ENCODE data around the gene DEFB108B. TPM values are rescaled to one million over a fixed set of nuclear protein-coding genes. Genes with fewer than 3 reads are reported as not detected.
"Not testable (repeated sequence)": the region's sequence is repeated elsewhere in the genome, so short reads cannot be mapped to it uniquely, and the experiment has no call there.

DEFB108B gene, protein sequence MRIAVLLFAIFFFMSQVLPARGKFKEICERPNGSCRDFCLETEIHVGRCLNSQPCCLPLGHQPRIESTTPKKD
- not detected for total RNA-seq

DNA sequence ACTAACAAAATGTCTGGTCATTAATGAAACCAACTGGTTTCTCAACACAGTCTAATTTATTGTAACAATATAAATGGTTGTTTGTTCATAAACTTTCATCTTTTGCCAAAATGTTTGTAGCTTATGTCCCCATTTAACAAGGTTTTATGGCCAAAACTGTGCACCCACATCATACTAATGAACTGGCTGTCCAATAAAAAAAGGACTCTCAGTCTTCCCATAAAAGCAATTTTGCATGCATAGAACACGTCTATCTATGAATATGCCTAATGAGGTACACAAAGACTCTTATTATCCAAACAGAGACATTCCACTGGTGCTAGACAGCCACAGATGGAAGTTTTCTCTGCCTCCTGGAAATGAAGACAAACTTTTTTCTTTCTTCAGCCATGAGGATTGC lies at the start of gene DEFB108B:
DEFB108B (plus strand) TSS at position 390 of the 400 bp plus-strand sequence; CDS start at position 390, 0 bp downstream.
- 5% methylated on average over 1 of the region's 1 CpG for WGBS
- DNase-seq (ENCODE audit: low spot score); H3K27ac ChIP-seq; H3K4me3 ChIP-seq; intact Hi-C loops (cut with DNase I); H3K9me3 ChIP-seq; H3K36me3 ChIP-seq; H3K27me3 ChIP-seq (replicated peaks; ENCODE audit: insufficient read depth); H3K4me1 ChIP-seq (replicated peaks): not testable (repeated sequence)

DNA sequence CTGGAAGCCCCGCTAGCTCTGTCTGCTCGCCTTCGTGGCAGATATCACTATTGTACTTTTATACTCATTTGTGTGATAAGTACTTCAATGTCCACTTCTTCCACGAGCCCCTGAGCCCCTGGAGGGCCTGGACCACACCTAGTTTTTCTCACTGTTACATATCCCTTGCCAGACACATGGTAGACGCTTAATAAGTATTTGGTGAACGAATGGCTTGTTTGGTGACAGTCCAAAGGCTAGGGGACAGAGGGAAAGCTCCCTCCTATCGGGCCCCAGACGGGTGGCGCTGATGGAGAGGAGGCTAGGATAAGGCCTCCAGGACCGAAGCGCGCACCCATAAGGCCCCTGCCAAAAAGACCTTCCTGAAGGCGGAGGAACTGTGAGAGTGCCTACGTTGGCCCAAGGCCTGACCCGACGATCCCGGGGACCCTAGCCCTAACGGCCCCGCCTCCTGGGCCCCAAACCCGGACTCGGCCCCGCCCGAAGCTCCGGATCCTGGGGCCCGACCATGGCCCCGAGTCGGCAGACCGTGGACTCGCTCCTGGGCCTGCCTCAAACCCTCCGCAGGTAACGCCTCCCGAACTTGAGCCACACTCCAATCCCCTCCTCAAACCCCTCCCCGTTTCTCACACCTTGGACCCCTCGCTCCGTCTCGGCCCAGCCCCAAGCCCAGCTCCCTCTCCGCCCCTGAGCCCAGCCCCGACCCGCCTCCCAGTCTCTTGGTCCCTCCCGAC lies 46.7 kb upstream of the DEFB108B start:
- intact Hi-C loops (cut with DNase I) = not testable (repeated sequence)
- 2% methylated on average over 40 of the region's 40 CpGs for WGBS

DNA sequence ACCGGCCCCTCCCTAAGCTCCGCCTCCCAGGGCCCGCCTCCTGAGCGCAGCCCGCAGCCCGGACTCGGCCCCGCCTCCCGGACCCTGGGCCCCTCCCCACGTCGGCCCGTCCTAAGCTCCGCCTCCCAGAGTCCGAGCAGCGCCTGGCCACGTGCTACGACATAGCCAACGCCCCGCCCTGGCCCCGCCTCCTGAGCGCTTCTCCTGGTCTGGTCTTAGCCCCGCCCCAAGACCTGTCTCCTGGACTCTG lies 46.2 kb upstream of the DEFB108B start:
- H3K27me3 ChIP-seq (replicated peaks; ENCODE audit: insufficient read depth); H3K4me1 ChIP-seq (replicated peaks); H3K36me3 ChIP-seq; H3K9me3 ChIP-seq; intact Hi-C loops (cut with DNase I): not testable (repeated sequence)
- WGBS = 0% methylated on average over 22 of the region's 22 CpGs
- H3K4me3 ChIP-seq = peak overlapping the region; percentile 37 to 62
- DNase-seq (ENCODE audit: low spot score) = peak; percentile 100
- H3K27ac ChIP-seq = peak overlapping the region; percentile 92 to 95
- peak; percentile 39 for TF ChIP-seq POLR2AphosphoS5 (IDR thresholded peaks at IDR 0.05)

More for the DNA sequence above, 46.7 kb upstream of the DEFB108B start:
- H3K9me3 ChIP-seq; H3K36me3 ChIP-seq; H3K4me1 ChIP-seq (replicated peaks); H3K27me3 ChIP-seq (replicated peaks; ENCODE audit: insufficient read depth); DNase-seq (ENCODE audit: low spot score): not testable (repeated sequence)
- TF ChIP-seq POLR2A (IDR thresholded peaks at IDR 0.05) = peak; percentile 71
- H3K27ac ChIP-seq = peak overlapping the region; percentile 92 to 95
- peak overlapping the region; percentile 37 to 52 for H3K4me3 ChIP-seq

DNA sequence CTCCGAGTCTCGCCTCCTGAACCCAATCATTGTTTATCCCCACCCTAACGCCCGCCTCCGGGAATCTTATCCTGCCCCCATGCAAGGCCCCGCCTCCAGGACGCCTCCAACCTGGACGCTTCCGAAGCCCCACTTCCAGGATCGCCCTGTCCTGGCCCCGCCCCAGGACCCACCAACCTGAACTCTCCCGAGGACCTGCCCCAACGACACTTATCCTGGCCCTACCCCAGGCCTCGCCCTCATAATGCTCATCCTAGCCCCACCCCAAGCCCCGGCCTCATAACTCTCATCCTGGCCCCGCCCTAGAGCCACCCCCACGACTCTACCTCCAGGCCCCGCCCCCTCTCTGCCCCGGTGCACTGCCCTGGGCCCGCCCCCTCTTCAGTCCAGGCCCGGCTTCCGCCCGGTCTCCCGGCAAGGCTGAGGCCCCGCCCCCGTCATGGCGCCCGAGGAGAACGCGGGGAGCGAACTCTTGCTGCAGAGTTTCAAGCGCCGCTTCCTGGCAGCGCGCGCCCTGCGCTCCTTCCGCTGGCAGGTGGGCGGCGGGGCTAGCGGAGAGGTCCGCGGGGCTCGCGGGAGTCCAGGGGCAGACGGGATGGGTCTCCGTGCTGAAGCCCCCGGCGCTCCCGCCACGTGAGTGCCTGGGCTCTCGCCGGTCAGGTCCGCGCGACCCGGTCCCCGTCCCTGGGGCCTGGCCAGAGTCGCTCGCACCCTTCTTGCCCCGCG lies 45.7 kb upstream of the DEFB108B start:
- no peaks in the 10 kb centered on the region for H3K4me1 ChIP-seq (replicated peaks)
- H3K36me3 ChIP-seq = no peaks in the 10 kb centered on the region
- peak; percentile 95 for DNase-seq (ENCODE audit: low spot score)
- under 1% methylated on average over 27 of the region's 62 CpGs for WGBS
- TF ChIP-seq POLR2AphosphoS5 (IDR thresholded peaks at IDR 0.05) (no peak), POLR2A (IDR thresholded peaks at IDR 0.05) (no peak)
- TF ChIP-seq, protein P1, sequence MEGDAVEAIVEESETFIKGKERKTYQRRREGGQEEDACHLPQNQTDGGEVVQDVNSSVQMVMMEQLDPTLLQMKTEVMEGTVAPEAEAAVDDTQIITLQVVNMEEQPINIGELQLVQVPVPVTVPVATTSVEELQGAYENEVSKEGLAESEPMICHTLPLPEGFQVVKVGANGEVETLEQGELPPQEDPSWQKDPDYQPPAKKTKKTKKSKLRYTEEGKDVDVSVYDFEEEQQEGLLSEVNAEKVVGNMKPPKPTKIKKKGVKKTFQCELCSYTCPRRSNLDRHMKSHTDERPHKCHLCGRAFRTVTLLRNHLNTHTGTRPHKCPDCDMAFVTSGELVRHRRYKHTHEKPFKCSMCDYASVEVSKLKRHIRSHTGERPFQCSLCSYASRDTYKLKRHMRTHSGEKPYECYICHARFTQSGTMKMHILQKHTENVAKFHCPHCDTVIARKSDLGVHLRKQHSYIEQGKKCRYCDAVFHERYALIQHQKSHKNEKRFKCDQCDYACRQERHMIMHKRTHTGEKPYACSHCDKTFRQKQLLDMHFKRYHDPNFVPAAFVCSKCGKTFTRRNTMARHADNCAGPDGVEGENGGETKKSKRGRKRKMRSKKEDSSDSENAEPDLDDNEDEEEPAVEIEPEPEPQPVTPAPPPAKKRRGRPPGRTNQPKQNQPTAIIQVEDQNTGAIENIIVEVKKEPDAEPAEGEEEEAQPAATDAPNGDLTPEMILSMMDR (IDR thresholded peaks at IDR 0.05) = no peak
- no peaks in the 10 kb centered on the region for H3K27me3 ChIP-seq (replicated peaks; ENCODE audit: insufficient read depth)
- H3K27ac ChIP-seq = peak overlapping the region; percentile 22 to 92
- intact Hi-C loops (cut with DNase I) = no loop called here
- no peaks in the 10 kb centered on the region for H3K9me3 ChIP-seq
- H3K4me3 ChIP-seq = peak overlapping the region; percentile 38 to 62

DNA sequence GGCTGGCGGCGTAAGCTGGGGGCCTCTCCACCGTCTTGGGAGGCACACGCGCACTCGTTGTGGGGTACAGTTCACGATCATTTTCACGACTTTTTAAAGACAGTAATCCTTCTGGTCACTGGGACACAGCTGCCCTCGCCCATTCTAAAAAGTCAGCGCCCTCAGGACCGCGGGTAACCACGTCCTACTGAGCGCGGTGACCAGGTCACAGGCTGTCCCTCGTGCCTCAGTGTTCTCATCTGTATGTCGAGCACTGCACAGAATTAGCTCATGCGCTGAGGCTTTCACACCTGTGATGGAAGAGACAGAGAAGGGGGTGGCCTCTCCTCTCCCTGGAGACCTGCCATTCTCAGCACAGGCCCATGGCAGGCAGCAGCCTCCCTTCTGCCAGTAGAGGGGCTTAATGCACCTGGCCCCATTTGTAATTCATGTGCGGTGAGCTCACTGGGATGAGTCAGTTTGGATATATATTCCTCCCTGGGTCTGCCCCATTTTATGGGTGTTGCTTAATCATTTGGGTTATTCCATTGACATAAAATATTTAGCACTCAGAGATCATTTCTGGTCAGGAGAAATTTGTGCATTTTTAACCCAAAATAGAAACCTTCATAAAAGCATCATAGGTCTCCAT lies 45.1 kb upstream of the DEFB108B start:
- DNase-seq (ENCODE audit: low spot score); intact Hi-C loops (cut with DNase I); H3K9me3 ChIP-seq; H3K36me3 ChIP-seq; H3K27me3 ChIP-seq (replicated peaks; ENCODE audit: insufficient read depth); H3K4me1 ChIP-seq (replicated peaks): not testable (repeated sequence)
- Histone ChIP-seq H3K4me3 (peak overlapping the region; percentile 38 to 62), H3K27ac (peak overlapping the region in 1 of 2 donors; percentile 92)
- WGBS = 1% methylated on average over 13 of the region's 19 CpGs

DNA sequence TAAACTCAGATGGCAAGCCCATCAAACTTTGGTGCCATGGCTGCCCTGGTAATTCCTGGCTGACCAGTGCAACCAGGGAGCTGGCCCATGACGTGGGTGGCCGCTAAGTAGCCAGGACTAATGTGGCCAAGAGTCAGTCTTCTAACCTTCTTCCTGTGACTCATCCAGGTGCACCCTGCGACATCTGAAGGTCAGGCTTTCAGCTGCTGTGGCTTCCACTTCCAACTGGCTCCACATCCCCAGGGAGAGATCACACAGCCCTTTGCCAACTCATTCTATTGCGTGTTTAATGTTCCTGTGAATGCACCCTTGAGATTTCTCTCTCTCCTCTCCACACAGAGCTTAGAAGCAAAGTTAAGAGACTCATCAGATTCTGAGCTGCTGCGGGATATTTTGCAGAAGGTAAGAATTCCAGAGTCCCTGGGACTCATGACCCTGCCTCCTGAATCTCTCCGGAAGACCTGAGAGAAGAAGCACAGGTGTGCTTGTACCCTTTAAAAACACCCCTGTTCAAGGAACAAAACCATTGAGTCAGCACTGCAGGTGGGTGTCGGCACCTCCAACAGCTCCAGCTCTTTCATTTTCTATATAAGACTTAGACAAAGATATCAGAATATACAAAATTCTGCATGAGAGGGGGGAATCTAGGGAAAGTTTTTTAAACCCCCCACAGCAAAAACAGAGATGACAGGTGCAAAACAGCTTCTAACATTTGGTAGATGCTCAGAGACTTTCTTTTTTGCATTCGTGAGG lies 43.4 kb upstream of the DEFB108B start:
- H3K27me3 ChIP-seq (replicated peaks; ENCODE audit: insufficient read depth); H3K36me3 ChIP-seq; intact Hi-C loops (cut with DNase I); H3K9me3 ChIP-seq; H3K4me3 ChIP-seq; H3K4me1 ChIP-seq (replicated peaks); H3K27ac ChIP-seq; DNase-seq (ENCODE audit: low spot score): not testable (repeated sequence)
- WGBS = 85% methylated on average over 8 of the region's 8 CpGs

DNA sequence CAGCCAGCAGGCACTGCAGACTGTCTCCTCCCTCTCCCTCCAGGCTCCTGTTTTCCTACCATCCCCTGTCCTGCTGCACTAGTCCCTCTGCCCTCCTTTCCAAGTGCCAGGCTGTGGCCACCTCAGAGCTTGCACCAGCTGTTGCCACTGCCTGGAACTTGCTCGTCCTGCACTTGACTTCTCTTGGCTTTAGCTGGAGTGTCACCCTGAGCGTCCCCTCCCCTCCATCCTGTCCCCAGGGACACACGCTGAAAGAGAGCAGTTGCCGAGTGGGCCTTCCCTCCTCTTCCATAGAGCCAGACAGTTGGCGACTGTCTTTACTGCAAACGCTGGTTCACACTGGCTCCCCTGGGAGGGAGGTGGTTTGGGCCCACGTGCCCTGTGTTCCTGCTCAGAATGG lies 41.9 kb upstream of the DEFB108B start:
- H3K4me3 ChIP-seq; H3K27me3 ChIP-seq (replicated peaks; ENCODE audit: insufficient read depth); intact Hi-C loops (cut with DNase I); H3K9me3 ChIP-seq; H3K27ac ChIP-seq; H3K4me1 ChIP-seq (replicated peaks); H3K36me3 ChIP-seq; DNase-seq (ENCODE audit: low spot score): not testable (repeated sequence)
- 81% methylated on average over 7 of the region's 7 CpGs for WGBS
